Activated CD8-positive, alpha-beta T cell treated with anti-CD3 and anti-CD28 coated beads, Interleukin-2, amount 10 ng/mL, durations not matched to agents 7 days and 5 days (primary cell): ENCODE data around the gene FBN3. TPM values are rescaled to one million over a fixed set of nuclear protein-coding genes. Genes with fewer than 3 reads are reported as not detected.

Experiments
- ATAC-seq: fragments of 150-1000 bp; cut with Tn5 transposase; one replicate; pipeline ENCODE4 v1.10.0; 2021; ENCODE audit warnings: moderate library complexity
- CTCF ChIA-PET: fragments of 350-600 bp; sonication (Branson Sonifier 250); formaldehyde crosslinking; loops from one replicate; lab custom pipeline; 2021; ENCODE audit warnings: antibody characterized with exemption; lab: Charles Lee
- POLR2A ChIA-PET: fragments of 350-600 bp; sonication (Branson Sonifier 250); formaldehyde crosslinking; loops from one replicate; lab custom pipeline; 2021; ENCODE audit warnings: antibody characterized with exemption; lab: Charles Lee
- DNase-seq: peaks from one replicate; pipeline ENCODE4 v3.0.0-alpha.2; 2020
- H3K27ac Mint-ChIP-seq: one replicate; pipeline ENCODE4 v1.8.0; 2021; ENCODE audit warnings: mild to moderate bottlenecking, mixed read lengths
- H3K27me3 Mint-ChIP-seq: one replicate; pipeline ENCODE4 v1.8.0; 2021; ENCODE audit warnings: low read depth, mixed read lengths
- H3K36me3 Mint-ChIP-seq: one replicate; pipeline ENCODE4 v1.8.0; 2021; ENCODE audit warnings: low read depth, mixed read lengths
- H3K4me1 Mint-ChIP-seq: one replicate; pipeline ENCODE4 v1.8.0; 2021; ENCODE audit warnings: low read depth, mixed read lengths
- H3K4me3 Mint-ChIP-seq: one replicate; pipeline ENCODE4 v1.8.0; 2021; ENCODE audit warnings: mild to moderate bottlenecking, mixed read lengths
- H3K9me3 Mint-ChIP-seq: one replicate; pipeline ENCODE4 v1.8.0; 2022; ENCODE audit warnings: mixed read lengths; ENCODE audit not compliant: insufficient read depth
- total RNA-seq, 2 experiments: library from RNA; stranded (reverse); gene quantifications; one replicate each; pipeline ENCODE4 v1.2.3, GENCODE V29; 2021

The FBN3 gene
- total RNA-seq, 2 experiments from 2014 or later: 0.03 TPM; not detected in 1

- no peak overlapping the region for H3K27ac Mint-ChIP-seq
- ChIA-PET CTCF (interaction anchor here (1.3 kb wide), 1 partner anchor 114 kb away, joined by 3 read pairs; the partner anchor contains the start of gene TIMM44), POLR2A (no interaction called here)
- H3K4me1 Mint-ChIP-seq: peaks cover 8% of the 10 kb centered on the region
- no peaks in the 10 kb centered on the region for H3K9me3 Mint-ChIP-seq
- no peaks in the 10 kb centered on the region for H3K27me3 Mint-ChIP-seq
- no peak overlapping the region for H3K4me3 Mint-ChIP-seq
- no peak for DNase-seq
- H3K36me3 Mint-ChIP-seq: no peaks in the 10 kb centered on the region
- no peak for ATAC-seq
These were observed 91.7 kb downstream of the FBN3 start for GRCh38 chr19:8057545-8058270.

- Mint-ChIP-seq H3K9me3 (no peaks in the 10 kb centered on the region), H3K27ac (no peak overlapping the region), H3K4me1 (peaks cover 19% of the 10 kb centered on the region), H3K4me3 (no peak overlapping the region), H3K27me3 (no peaks in the 10 kb centered on the region), H3K36me3 (no peaks in the 10 kb centered on the region)
- DNase-seq: no peak
- ChIA-PET CTCF (no interaction called here), POLR2A (no interaction called here)
- no peak for ATAC-seq
These were observed 92.9 kb downstream of the FBN3 start for GRCh38 chr19:8056533-8056932.

- ATAC-seq: no peak
- no peak for DNase-seq
- Mint-ChIP-seq H3K27ac (no peak overlapping the region), H3K9me3 (no peaks in the 10 kb centered on the region), H3K27me3 (peaks cover 4% of the 10 kb centered on the region), H3K4me1 (peaks cover 31% of the 10 kb centered on the region), H3K36me3 (no peaks in the 10 kb centered on the region), H3K4me3 (no peak overlapping the region)
- ChIA-PET CTCF (no interaction called here), POLR2A (no interaction called here)
These were observed 95.2 kb downstream of the FBN3 start for GRCh38 chr19:8054169-8054568.

DNA sequence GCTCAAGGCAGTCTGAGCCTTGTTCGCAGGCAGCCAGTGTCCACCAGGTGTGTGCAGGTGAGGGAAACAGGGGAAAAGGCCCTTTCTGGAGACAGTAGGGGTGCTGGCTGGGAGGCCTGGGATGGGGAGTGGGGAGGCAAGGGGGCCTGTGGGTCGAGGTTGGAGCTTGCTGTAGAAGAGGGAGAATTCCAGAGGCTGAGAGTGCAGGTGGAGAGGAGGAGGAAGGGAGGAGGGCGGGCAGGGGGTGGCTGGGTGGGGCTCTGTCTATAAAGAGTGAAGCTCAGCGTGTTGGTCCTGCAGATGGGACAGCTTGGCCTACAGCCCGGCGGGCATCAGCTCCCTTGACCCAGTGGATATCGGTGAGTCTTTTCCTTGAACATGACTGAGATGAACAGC lies 96.9 kb downstream of the FBN3 start, which contains the start of gene CCL25:
TSS of gene CCL25 (plus strand) at position 297 of the 396 bp plus-strand sequence. CDS start 290 bp downstream, outside the sequence.
- peaks cover 7% of the 10 kb centered on the region for H3K27me3 Mint-ChIP-seq
- DNase-seq (no peak), ATAC-seq (no peak)
- no peaks in the 10 kb centered on the region for H3K9me3 Mint-ChIP-seq
- peak within 1 kb of the TSS; percentile 97 for H3K27ac Mint-ChIP-seq
- CTCF ChIA-PET: no interaction called here
- H3K4me3 Mint-ChIP-seq: peak within 1 kb of the TSS; percentile 64
- POLR2A ChIA-PET: no interaction called here
- H3K36me3 Mint-ChIP-seq: no peaks in the 10 kb centered on the region
- H3K4me1 Mint-ChIP-seq: peaks cover 38% of the 10 kb centered on the region

- no peaks in the 10 kb centered on the region for H3K36me3 Mint-ChIP-seq
- CTCF ChIA-PET: no interaction called here
- no peaks in the 10 kb centered on the region for H3K9me3 Mint-ChIP-seq
- DNase-seq (peak; percentile 92), ATAC-seq (peak; percentile 90)
- H3K4me1 Mint-ChIP-seq: peaks cover 44% of the 10 kb centered on the region
- peak overlapping the region; percentile 76 for H3K27ac Mint-ChIP-seq
- POLR2A ChIA-PET: no interaction called here
- H3K4me3 Mint-ChIP-seq: peak overlapping the region; percentile 38
- H3K27me3 Mint-ChIP-seq: peaks cover 7% of the 10 kb centered on the region
These were observed 98.9 kb downstream of the FBN3 start for GRCh38 chr19:8050274-8051096.

DNA sequence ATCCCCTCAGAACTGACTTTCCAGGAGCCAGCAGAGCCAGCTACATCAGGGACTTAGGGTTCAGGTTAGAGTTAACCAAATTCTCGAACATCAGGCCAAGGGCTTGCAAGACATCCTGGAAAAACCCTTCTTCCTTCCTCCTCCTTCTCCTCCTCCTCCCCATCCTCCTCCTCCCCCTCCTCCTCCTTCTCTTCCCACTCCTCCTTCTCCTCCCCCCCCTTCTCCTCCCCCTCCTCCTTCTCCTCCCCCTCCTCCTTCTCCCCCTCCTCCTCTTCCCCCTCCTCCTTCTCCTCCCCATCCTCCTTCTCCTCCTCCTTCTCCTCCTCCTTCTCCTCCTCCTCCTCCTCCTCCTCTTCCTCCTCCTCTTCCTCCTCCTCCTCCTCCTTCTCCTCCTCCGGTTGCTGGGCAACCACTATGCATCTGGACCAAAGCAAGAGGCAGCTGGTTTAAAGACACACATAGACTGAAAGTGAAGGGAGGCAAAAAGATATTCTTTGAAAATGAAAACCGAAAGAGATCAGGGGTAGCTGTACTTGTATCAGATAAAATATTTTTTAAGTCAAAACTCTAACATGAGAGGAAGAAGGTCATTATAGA lies 102.7 kb downstream of the FBN3 start:
- Mint-ChIP-seq H3K4me1 (peaks cover 26% of the 10 kb centered on the region), H3K27me3 (peaks cover 12% of the 10 kb centered on the region), H3K4me3 (no peak overlapping the region), H3K27ac (no peak overlapping the region), H3K36me3 (no peaks in the 10 kb centered on the region), H3K9me3 (no peaks in the 10 kb centered on the region)
- ATAC-seq (no peak), DNase-seq (no peak)
- CTCF ChIA-PET: no interaction called here
- POLR2A ChIA-PET: no interaction called here

DNA sequence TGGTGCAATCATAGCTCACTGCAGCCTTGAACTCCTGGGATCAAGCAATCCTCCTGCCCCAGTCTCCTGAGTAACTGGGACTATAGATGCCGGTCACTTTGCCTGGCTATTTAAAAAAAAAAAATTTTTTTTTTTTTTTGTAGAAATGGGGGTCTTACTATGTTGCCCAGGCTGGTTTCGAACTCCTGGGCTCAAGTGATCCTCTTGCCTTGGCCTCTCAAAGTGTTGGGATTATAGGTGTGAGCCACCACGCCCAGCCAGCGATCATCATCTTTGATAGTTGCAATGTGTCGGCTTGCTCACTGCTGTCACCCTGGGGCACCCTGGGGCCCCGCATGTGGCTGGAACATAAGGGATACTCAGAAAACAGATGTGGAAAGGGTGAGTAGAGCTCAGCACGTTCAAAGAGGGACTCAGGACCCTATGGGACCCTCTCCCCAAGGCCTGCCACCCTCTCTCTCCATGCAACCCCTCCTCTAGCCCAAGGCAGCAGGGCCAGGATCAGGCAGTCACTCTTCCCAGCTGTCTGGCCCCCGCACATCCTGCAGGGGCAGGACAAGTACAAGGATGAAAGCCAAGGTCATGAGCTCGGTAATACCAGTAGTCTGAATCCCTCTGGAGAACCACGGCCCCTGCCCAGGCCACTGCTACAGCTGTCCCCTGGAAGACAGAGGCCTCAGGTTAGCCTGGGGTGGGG lies 103.4 kb downstream of the FBN3 start:
- no peak overlapping the region for H3K27ac Mint-ChIP-seq
- POLR2A ChIA-PET: no interaction called here
- CTCF ChIA-PET: no interaction called here

GRCh38 chr19:8044018-8044417 lies 105.4 kb downstream of the FBN3 start:
- DNase-seq: no peak
- H3K9me3 Mint-ChIP-seq: no peaks in the 10 kb centered on the region
- no peak for ATAC-seq
- POLR2A ChIA-PET: interaction anchor here (0.6 kb wide), 1 partner anchor 566 kb away, joined by 3 read pairs; no protein-coding TSS in a partner anchor
- H3K4me1 Mint-ChIP-seq: peaks cover 13% of the 10 kb centered on the region
- H3K27me3 Mint-ChIP-seq: peaks cover 8% of the 10 kb centered on the region
- H3K4me3 Mint-ChIP-seq: no peak overlapping the region
- H3K27ac Mint-ChIP-seq: no peak overlapping the region
- CTCF ChIA-PET: interaction anchor here (1.1 kb wide), 1 partner anchor 38 kb away, joined by 3 read pairs; no protein-coding TSS in a partner anchor
- no peaks in the 10 kb centered on the region for H3K36me3 Mint-ChIP-seq

More for the DNA sequence above, 103.4 kb downstream of the FBN3 start:
- peaks cover 12% of the 10 kb centered on the region for H3K27me3 Mint-ChIP-seq
- H3K4me1 Mint-ChIP-seq: peaks cover 22% of the 10 kb centered on the region
- no peak overlapping the region for H3K4me3 Mint-ChIP-seq
- DNase-seq: no peak
- ATAC-seq: no peak
- no peaks in the 10 kb centered on the region for H3K9me3 Mint-ChIP-seq
- no peaks in the 10 kb centered on the region for H3K36me3 Mint-ChIP-seq

DNA sequence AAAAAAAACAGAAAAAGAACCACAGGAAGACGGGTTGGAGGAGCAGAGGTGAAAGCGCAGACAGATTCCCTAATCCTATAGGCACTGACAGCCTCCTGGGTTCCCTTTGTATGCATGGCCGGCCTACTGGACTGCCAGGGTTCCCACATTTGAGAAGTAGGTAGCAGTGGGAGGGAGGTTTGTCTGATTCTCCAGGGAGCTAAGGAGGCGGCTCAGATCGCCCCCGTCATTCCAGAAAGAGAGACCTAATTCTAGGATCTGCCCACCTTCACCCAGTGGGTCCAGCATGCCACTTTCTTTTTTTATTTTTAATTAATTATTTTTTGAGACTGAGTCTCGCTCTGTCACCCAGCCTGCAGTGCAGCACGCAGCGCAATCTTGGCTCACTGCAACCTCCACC lies 106.5 kb downstream of the FBN3 start:
- Mint-ChIP-seq H3K9me3 (no peaks in the 10 kb centered on the region), H3K4me3 (no peak overlapping the region), H3K36me3 (no peaks in the 10 kb centered on the region), H3K4me1 (peaks cover 11% of the 10 kb centered on the region), H3K27me3 (peaks cover 9% of the 10 kb centered on the region), H3K27ac (no peak overlapping the region)
- no peak for ATAC-seq
- CTCF ChIA-PET: interaction anchor here (1.1 kb wide), 1 partner anchor 36 kb away, joined by 3 read pairs; no protein-coding TSS in a partner anchor
- POLR2A ChIA-PET: no interaction called here
- no peak for DNase-seq

- Mint-ChIP-seq H3K27ac (no peak overlapping the region), H3K9me3 (no peaks in the 10 kb centered on the region), H3K36me3 (no peaks in the 10 kb centered on the region), H3K4me3 (no peak overlapping the region), H3K27me3 (peaks cover 10% of the 10 kb centered on the region), H3K4me1 (no peaks in the 10 kb centered on the region)
- CTCF ChIA-PET: no interaction called here
- ATAC-seq (no peak), DNase-seq (no peak)
- POLR2A ChIA-PET: no interaction called here
These were observed 107.9 kb downstream of the FBN3 start for GRCh38 chr19:8041531-8041931.

- ATAC-seq (no peak), DNase-seq (no peak)
- ChIA-PET POLR2A (no interaction called here), CTCF (no interaction called here)
- Mint-ChIP-seq H3K4me1 (no peaks in the 10 kb centered on the region), H3K9me3 (no peaks in the 10 kb centered on the region), H3K27ac (no peak overlapping the region), H3K4me3 (no peak overlapping the region), H3K36me3 (no peaks in the 10 kb centered on the region), H3K27me3 (peaks cover 12% of the 10 kb centered on the region)
These were observed 110.2 kb downstream of the FBN3 start for GRCh38 chr19:8039231-8039630.
